IMR-90 (cell line): ENCODE results near the gene SCFD2.

Experiments used
- CTCF ChIP-seq: conservative IDR thresholded peaks from 2 replicates; pipeline ENCODE4 v1.5.1; 2012; ENCODE audit warnings: mild to moderate bottlenecking, low read depth, low read length, improper control_type of control experiment
- RAD21 ChIP-seq: IDR thresholded peaks from 2 replicates; pipeline ENCODE4 v1.6.1; 2012; ENCODE audit warnings: low read length, improper control_type of control experiment

GRCh38 chr4:53044651-53044960 is 321.3 kb downstream of the SCFD2 start:
- no peak for TF ChIP-seq CTCF
- TF ChIP-seq RAD21, result no peak
